ENCODE data around the gene NRN1. TPM values are rescaled to one million over a fixed set of nuclear protein-coding genes. Genes with fewer than 3 reads are reported as not detected.

NRN1 gene
- total and polyA plus RNA-seq, 10 of the 15 experiments (the other 5 are each of a cell fraction or from before 2014, with no cell fraction given), result 0.13 to 22.6 (median 0.23) TPM; not detected in 1

DNA sequence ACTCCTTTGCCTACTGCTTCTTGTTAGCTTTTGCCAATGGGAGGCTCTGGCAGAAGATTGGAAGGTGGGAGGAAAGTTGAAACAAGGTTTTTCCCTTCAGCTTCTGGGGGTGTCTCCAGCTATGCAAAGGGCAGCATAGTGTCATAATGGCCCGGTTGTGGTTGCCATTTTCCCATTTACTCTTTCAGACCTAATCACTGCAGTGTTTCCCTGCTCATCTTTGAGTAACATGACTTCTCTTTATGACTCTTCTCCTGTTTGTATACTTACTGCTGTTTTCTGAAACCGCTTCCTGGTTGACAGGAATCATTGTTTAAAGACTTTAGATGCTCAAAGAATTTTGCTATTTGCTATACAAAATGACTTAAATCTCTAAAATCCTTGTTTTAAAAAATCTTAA, 19.9 kb downstream of the NRN1 start (continued):
- TF ChIP-seq, protein P1, sequence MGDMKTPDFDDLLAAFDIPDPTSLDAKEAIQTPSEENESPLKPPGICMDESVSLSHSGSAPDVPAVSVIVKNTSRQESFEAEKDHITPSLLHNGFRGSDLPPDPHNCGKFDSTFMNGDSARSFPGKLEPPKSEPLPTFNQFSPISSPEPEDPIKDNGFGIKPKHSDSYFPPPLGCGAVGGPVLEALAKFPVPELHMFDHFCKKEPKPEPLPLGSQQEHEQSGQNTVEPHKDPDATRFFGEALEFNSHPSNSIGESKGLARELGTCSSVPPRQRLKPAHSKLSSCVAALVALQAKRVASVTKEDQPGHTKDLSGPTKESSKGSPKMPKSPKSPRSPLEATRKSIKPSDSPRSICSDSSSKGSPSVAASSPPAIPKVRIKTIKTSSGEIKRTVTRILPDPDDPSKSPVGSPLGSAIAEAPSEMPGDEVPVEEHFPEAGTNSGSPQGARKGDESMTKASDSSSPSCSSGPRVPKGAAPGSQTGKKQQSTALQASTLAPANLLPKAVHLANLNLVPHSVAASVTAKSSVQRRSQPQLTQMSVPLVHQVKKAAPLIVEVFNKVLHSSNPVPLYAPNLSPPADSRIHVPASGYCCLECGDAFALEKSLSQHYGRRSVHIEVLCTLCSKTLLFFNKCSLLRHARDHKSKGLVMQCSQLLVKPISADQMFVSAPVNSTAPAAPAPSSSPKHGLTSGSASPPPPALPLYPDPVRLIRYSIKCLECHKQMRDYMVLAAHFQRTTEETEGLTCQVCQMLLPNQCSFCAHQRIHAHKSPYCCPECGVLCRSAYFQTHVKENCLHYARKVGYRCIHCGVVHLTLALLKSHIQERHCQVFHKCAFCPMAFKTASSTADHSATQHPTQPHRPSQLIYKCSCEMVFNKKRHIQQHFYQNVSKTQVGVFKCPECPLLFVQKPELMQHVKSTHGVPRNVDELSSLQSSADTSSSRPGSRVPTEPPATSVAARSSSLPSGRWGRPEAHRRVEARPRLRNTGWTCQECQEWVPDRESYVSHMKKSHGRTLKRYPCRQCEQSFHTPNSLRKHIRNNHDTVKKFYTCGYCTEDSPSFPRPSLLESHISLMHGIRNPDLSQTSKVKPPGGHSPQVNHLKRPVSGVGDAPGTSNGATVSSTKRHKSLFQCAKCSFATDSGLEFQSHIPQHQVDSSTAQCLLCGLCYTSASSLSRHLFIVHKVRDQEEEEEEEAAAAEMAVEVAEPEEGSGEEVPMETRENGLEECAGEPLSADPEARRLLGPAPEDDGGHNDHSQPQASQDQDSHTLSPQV (IDR thresholded peaks at IDR 0.05), result no peak
- TF ChIP-seq, protein P2, sequence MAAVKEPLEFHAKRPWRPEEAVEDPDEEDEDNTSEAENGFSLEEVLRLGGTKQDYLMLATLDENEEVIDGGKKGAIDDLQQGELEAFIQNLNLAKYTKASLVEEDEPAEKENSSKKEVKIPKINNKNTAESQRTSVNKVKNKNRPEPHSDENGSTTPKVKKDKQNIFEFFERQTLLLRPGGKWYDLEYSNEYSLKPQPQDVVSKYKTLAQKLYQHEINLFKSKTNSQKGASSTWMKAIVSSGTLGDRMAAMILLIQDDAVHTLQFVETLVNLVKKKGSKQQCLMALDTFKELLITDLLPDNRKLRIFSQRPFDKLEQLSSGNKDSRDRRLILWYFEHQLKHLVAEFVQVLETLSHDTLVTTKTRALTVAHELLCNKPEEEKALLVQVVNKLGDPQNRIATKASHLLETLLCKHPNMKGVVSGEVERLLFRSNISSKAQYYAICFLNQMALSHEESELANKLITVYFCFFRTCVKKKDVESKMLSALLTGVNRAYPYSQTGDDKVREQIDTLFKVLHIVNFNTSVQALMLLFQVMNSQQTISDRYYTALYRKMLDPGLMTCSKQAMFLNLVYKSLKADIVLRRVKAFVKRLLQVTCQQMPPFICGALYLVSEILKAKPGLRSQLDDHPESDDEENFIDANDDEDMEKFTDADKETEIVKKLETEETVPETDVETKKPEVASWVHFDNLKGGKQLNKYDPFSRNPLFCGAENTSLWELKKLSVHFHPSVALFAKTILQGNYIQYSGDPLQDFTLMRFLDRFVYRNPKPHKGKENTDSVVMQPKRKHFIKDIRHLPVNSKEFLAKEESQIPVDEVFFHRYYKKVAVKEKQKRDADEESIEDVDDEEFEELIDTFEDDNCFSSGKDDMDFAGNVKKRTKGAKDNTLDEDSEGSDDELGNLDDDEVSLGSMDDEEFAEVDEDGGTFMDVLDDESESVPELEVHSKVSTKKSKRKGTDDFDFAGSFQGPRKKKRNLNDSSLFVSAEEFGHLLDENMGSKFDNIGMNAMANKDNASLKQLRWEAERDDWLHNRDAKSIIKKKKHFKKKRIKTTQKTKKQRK (IDR thresholded peaks at IDR 0.05; ENCODE audit: low read depth, low read length), result no peak
- no peak for TF ChIP-seq YY1 (IDR thresholded peaks at IDR 0.05; ENCODE audit: low read depth, low read length)
